ENCODE results near the gene GLA.

The GLA gene

GRCh38 chrX:101407748-101408531, at the start of gene GLA, which contains the start of gene HNRNPH2:
GLA (minus strand) TSS chrX:101407925; CDS start chrX:101407903, 22 bp downstream.
HNRNPH2 (plus strand) TSS chrX:101408222; CDS start chrX:101411989, 3,767 bp downstream.
- TF ChIP-seq CTCF (IDR thresholded peaks at IDR 0.05; ENCODE audit: borderline replicate concordance, insufficient read depth, low read depth, low read length), result no peak
- H3K4me3 ChIP-seq (ENCODE audit: low read depth, low read length), result peak within 1 kb of the TSS; percentile 82

- no peak for TF ChIP-seq CTCF (IDR thresholded peaks at IDR 0.05; ENCODE audit: borderline replicate concordance, insufficient read depth, low read depth, low read length)
- no peak overlapping the region for H3K4me3 ChIP-seq (ENCODE audit: low read depth, low read length)
Observed at GRCh38 chrX:101452056-101452455, 44.3 kb upstream of the GLA start.

- TF ChIP-seq CTCF (IDR thresholded peaks at IDR 0.05; ENCODE audit: borderline replicate concordance, insufficient read depth, low read depth, low read length), result no peak
- no peak overlapping the region for H3K4me3 ChIP-seq (ENCODE audit: low read depth, low read length)
Observed at GRCh38 chrX:101450961-101451360, 43.2 kb upstream of the GLA start.

GRCh38 chrX:101450085-101450484, 42.4 kb upstream of the GLA start:
- no peak for TF ChIP-seq CTCF (IDR thresholded peaks at IDR 0.05; ENCODE audit: borderline replicate concordance, insufficient read depth, low read depth, low read length)
- no peak overlapping the region for H3K4me3 ChIP-seq (ENCODE audit: low read depth, low read length)

GRCh38 chrX:101449279-101449678, 41.6 kb upstream of the GLA start:
- no peak overlapping the region for H3K4me3 ChIP-seq (ENCODE audit: low read depth, low read length)

GRCh38 chrX:101442085-101442484, 34.4 kb upstream of the GLA start:
- H3K4me3 ChIP-seq (ENCODE audit: low read depth, low read length), result no peak overlapping the region
- no peak for TF ChIP-seq CTCF (IDR thresholded peaks at IDR 0.05; ENCODE audit: borderline replicate concordance, insufficient read depth, low read depth, low read length)

More at GRCh38 chrX:101449279-101449678, 41.6 kb upstream of the GLA start:
- no peak for TF ChIP-seq CTCF (IDR thresholded peaks at IDR 0.05; ENCODE audit: borderline replicate concordance, insufficient read depth, low read depth, low read length)
